ENCODE measurements around the gene ARHGAP33. TPM values are rescaled to one million over a fixed set of nuclear protein-coding genes. Genes with fewer than 3 reads are reported as not detected.

Gene ARHGAP33
- total RNA-seq, 4 donors from 2014 or later: 0.33 to 12.2 (median 4.5) TPM

- TF ChIP-seq CTCF (IDR thresholded peaks at IDR 0.05; ENCODE audit: low read depth): no peak
These were observed 22.3 kb downstream of the ARHGAP33 start for GRCh38 chr19:35797663-35798062.

- TF ChIP-seq CTCF (IDR thresholded peaks at IDR 0.05; ENCODE audit: low read depth): no peak
These were observed 26.5 kb downstream of the ARHGAP33 start for GRCh38 chr19:35801828-35802227.

GRCh38 chr19:35805526-35806102 lies 30.2 kb downstream of the ARHGAP33 start:
- no peak for TF ChIP-seq CTCF (IDR thresholded peaks at IDR 0.05; ENCODE audit: low read depth)

GRCh38 chr19:35806597-35806996 lies 31.2 kb downstream of the ARHGAP33 start:
- TF ChIP-seq CTCF (IDR thresholded peaks at IDR 0.05; ENCODE audit: low read depth): no peak

GRCh38 chr19:35807633-35808032 lies 32.3 kb downstream of the ARHGAP33 start:
- TF ChIP-seq CTCF (IDR thresholded peaks at IDR 0.05; ENCODE audit: low read depth): no peak

GRCh38 chr19:35811317-35812219 lies 36.2 kb downstream of the ARHGAP33 start:
- TF ChIP-seq CTCF (IDR thresholded peaks at IDR 0.05; ENCODE audit: low read depth): no peak

- TF ChIP-seq CTCF (IDR thresholded peaks at IDR 0.05; ENCODE audit: low read depth): no peak
These were observed 37.1 kb downstream of the ARHGAP33 start, which contains the start of gene PRODH2 for GRCh38 chr19:35812220-35813042. Gene PRODH2, minus strand, starts transcription at chr19:35812845. Its CDS starts 40 bp downstream, at chr19:35812805.

Measured in subcutaneous adipose tissue (tissue), 4 donors.